ENCODE data around the gene RAD9B.
"Not testable (repeated sequence)": the region's sequence is repeated elsewhere in the genome, so short reads cannot be mapped to it uniquely, and the experiment has no call there.

RAD9B gene

DNA sequence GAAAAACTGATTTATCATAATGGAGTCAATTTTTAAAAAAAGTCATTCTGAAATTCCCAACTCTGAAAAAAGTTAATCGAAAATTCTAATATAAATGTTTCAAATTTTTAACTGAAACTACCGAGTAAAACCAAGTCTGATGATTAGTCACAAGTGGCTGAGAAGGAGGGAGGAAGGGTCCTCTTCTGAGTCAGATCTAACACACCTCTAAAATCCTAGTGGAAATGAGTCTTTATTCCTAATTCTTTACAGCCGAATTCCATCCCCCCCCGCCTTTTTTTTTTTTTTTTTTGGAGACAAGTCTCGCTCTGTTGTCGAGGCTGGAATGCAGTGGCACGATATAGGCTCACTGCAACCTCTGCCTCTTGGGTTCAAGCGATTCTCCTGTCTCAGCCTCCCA, 37.9 kb downstream of the RAD9B start:
- Histone ChIP-seq H3K27me3 (ENCODE audit: insufficient read depth, poor library complexity, severe bottlenecking) (no peaks in the 10 kb centered on the region), H3K4me3 (ENCODE audit: severe bottlenecking) (no peak overlapping the region), H3K36me3 (ENCODE audit: low read depth) (peaks cover 61% of the 10 kb centered on the region), H3K27ac (ENCODE audit: poor library complexity, severe bottlenecking) (peak overlapping the region; percentile 100), H3K9me3 (ENCODE audit: severe bottlenecking) (no peaks in the 10 kb centered on the region), H3K4me1 (ENCODE audit: insufficient read depth, poor library complexity, severe bottlenecking) (peaks cover 65% of the 10 kb centered on the region)
- no peak for DNase-seq (ENCODE audit: low spot score)
- no peak for ATAC-seq (ENCODE audit: low read depth)
- TF ChIP-seq, protein P1, sequence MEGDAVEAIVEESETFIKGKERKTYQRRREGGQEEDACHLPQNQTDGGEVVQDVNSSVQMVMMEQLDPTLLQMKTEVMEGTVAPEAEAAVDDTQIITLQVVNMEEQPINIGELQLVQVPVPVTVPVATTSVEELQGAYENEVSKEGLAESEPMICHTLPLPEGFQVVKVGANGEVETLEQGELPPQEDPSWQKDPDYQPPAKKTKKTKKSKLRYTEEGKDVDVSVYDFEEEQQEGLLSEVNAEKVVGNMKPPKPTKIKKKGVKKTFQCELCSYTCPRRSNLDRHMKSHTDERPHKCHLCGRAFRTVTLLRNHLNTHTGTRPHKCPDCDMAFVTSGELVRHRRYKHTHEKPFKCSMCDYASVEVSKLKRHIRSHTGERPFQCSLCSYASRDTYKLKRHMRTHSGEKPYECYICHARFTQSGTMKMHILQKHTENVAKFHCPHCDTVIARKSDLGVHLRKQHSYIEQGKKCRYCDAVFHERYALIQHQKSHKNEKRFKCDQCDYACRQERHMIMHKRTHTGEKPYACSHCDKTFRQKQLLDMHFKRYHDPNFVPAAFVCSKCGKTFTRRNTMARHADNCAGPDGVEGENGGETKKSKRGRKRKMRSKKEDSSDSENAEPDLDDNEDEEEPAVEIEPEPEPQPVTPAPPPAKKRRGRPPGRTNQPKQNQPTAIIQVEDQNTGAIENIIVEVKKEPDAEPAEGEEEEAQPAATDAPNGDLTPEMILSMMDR (IDR thresholded peaks at IDR 0.05; ENCODE audit: poor library complexity, severe bottlenecking) = no peak

GRCh38 chr12:110543252-110543959, 41.3 kb downstream of the RAD9B start:
- Histone ChIP-seq H3K4me3 (ENCODE audit: severe bottlenecking) (no peak overlapping the region), H3K27ac (ENCODE audit: poor library complexity, severe bottlenecking) (peak overlapping the region; percentile 100), H3K27me3 (ENCODE audit: insufficient read depth, poor library complexity, severe bottlenecking) (no peaks in the 10 kb centered on the region), H3K9me3 (ENCODE audit: severe bottlenecking) (no peaks in the 10 kb centered on the region), H3K36me3 (ENCODE audit: low read depth) (peaks cover 31% of the 10 kb centered on the region), H3K4me1 (ENCODE audit: insufficient read depth, poor library complexity, severe bottlenecking) (peaks cover 69% of the 10 kb centered on the region)
- DNase-seq (ENCODE audit: low spot score) (peak; percentile 92), ATAC-seq (ENCODE audit: low read depth) (peak; percentile 81)
- TF ChIP-seq, protein P1 (IDR thresholded peaks at IDR 0.05; ENCODE audit: poor library complexity, severe bottlenecking) = no peak

GRCh38 chr12:110543965-110544364, 41.8 kb downstream of the RAD9B start:
- peak overlapping the region; percentile 100 for H3K27ac ChIP-seq (ENCODE audit: poor library complexity, severe bottlenecking)
- DNase-seq (ENCODE audit: low spot score) (no peak), ATAC-seq (ENCODE audit: low read depth) (no peak)
- TF ChIP-seq, protein P1 (IDR thresholded peaks at IDR 0.05; ENCODE audit: poor library complexity, severe bottlenecking) = no peak
- peaks cover 63% of the 10 kb centered on the region for H3K4me1 ChIP-seq (ENCODE audit: insufficient read depth, poor library complexity, severe bottlenecking)
- no peaks in the 10 kb centered on the region for H3K9me3 ChIP-seq (ENCODE audit: severe bottlenecking)
- H3K36me3 ChIP-seq (ENCODE audit: low read depth) = peaks cover 30% of the 10 kb centered on the region
- H3K27me3 ChIP-seq (ENCODE audit: insufficient read depth, poor library complexity, severe bottlenecking) = no peaks in the 10 kb centered on the region
- H3K4me3 ChIP-seq (ENCODE audit: severe bottlenecking) = no peak overlapping the region

GRCh38 chr12:110545259-110545658, 43.1 kb downstream of the RAD9B start:
- Histone ChIP-seq H3K27ac (ENCODE audit: poor library complexity, severe bottlenecking) (peak overlapping the region; percentile 100), H3K4me1 (ENCODE audit: insufficient read depth, poor library complexity, severe bottlenecking) (peaks cover 50% of the 10 kb centered on the region), H3K36me3 (ENCODE audit: low read depth) (peaks cover 29% of the 10 kb centered on the region)
- peak; percentile 65 for ATAC-seq (ENCODE audit: low read depth)
- DNase-seq (ENCODE audit: low spot score) = peak; percentile 71
- H3K4me3 ChIP-seq (ENCODE audit: severe bottlenecking); H3K27me3 ChIP-seq (ENCODE audit: insufficient read depth, poor library complexity, severe bottlenecking); H3K9me3 ChIP-seq (ENCODE audit: severe bottlenecking): not testable (repeated sequence)

DNA sequence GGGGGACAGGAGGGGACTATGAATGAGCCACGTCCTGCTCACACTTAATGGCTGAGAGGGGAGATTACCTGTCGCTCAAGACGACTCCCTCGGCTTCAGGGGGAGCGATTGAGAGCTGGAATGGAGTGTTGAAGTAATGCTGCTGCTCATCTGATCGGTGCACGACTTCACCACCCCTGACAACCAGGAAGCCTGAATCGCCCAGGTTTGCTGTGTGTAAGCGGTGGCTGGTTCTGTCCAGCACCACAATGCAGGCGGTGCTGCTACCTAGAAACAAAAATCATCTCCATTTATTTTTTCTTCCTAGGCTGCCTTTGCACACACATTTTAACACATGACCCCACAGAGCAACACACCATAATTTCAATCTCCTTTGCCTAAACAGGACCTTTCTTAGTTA, 43.7 kb downstream of the RAD9B start:
- TF ChIP-seq, protein P1 (IDR thresholded peaks at IDR 0.05; ENCODE audit: poor library complexity, severe bottlenecking) = no peak
- Histone ChIP-seq H3K36me3 (ENCODE audit: low read depth) (peaks cover 35% of the 10 kb centered on the region), H3K9me3 (ENCODE audit: severe bottlenecking) (no peaks in the 10 kb centered on the region), H3K27me3 (ENCODE audit: insufficient read depth, poor library complexity, severe bottlenecking) (no peaks in the 10 kb centered on the region), H3K27ac (ENCODE audit: poor library complexity, severe bottlenecking) (peak overlapping the region; percentile 100), H3K4me1 (ENCODE audit: insufficient read depth, poor library complexity, severe bottlenecking) (peaks cover 47% of the 10 kb centered on the region), H3K4me3 (ENCODE audit: severe bottlenecking) (no peak overlapping the region)
- ATAC-seq (ENCODE audit: low read depth) (peak; percentile 3; the same call in 1 of the 3 replicates), DNase-seq (ENCODE audit: low spot score) (no peak)
